ENCODE results near the gene MYO9B.

Gene MYO9B

GRCh38 chr19:17121736-17122293 lies 46.2 kb downstream of the MYO9B start:
- Histone ChIP-seq H3K4me1 (ENCODE audit: low read length) (peaks cover 27% of the 10 kb centered on the region), H3K27me3 (ENCODE audit: low read depth, low read length) (no peaks in the 10 kb centered on the region), H3K4me2 (ENCODE audit: low read length) (no peak overlapping the region), H3K9ac (ENCODE audit: low read length) (no peak overlapping the region), H2AFZ (ENCODE audit: low read depth, low read length) (no peak overlapping the region), H3K27ac (ENCODE audit: low read length) (no peak overlapping the region), H4K20me1 (ENCODE audit: insufficient read depth, low read length) (peaks cover 15% of the 10 kb centered on the region), H3K9me3 (ENCODE audit: insufficient read depth, low read length) (no peaks in the 10 kb centered on the region), H3K36me3 (replicated peaks; ENCODE audit: low read depth, low read length) (peaks cover 8% of the 10 kb centered on the region), H3K79me2 (ENCODE audit: low read length) (peaks cover 41% of the 10 kb centered on the region), H3K4me3 (ENCODE audit: low read length) (no peak overlapping the region)
- TF ChIP-seq EZH2phosphoT487 (IDR thresholded peaks at IDR 0.05; ENCODE audit: low read depth) (no peak), CTCF (IDR thresholded peaks at IDR 0.05; ENCODE audit: low read depth, low read length) (no peak)

GRCh38 chr19:17123041-17123440 lies 47.5 kb downstream of the MYO9B start:
- no peak overlapping the region for H3K9ac ChIP-seq (ENCODE audit: low read length)
- H3K9me3 ChIP-seq (ENCODE audit: insufficient read depth, low read length): no peaks in the 10 kb centered on the region
- H2AFZ ChIP-seq (ENCODE audit: low read depth, low read length): no peak overlapping the region
- H3K27ac ChIP-seq (ENCODE audit: low read length): no peak overlapping the region
- no peak overlapping the region for H3K4me2 ChIP-seq (ENCODE audit: low read length)
- peaks cover 39% of the 10 kb centered on the region for H3K79me2 ChIP-seq (ENCODE audit: low read length)
- H3K4me1 ChIP-seq (ENCODE audit: low read length): peaks cover 24% of the 10 kb centered on the region
- H4K20me1 ChIP-seq (ENCODE audit: insufficient read depth, low read length): peaks cover 7% of the 10 kb centered on the region
- H3K27me3 ChIP-seq (ENCODE audit: low read depth, low read length): no peaks in the 10 kb centered on the region
- TF ChIP-seq EZH2phosphoT487 (IDR thresholded peaks at IDR 0.05; ENCODE audit: low read depth) (no peak), CTCF (IDR thresholded peaks at IDR 0.05; ENCODE audit: low read depth, low read length) (no peak)
- no peak overlapping the region for H3K4me3 ChIP-seq (ENCODE audit: low read length)
- H3K36me3 ChIP-seq (replicated peaks; ENCODE audit: low read depth, low read length): peaks cover 12% of the 10 kb centered on the region

- H3K79me2 ChIP-seq (ENCODE audit: low read length): peaks cover 39% of the 10 kb centered on the region
- H3K9ac ChIP-seq (ENCODE audit: low read length): no peak overlapping the region
- no peak overlapping the region for H3K27ac ChIP-seq (ENCODE audit: low read length)
Observed at GRCh38 chr19:17124025-17124424, 48.4 kb downstream of the MYO9B start.

More at GRCh38 chr19:17124025-17124424, 48.4 kb downstream of the MYO9B start:
- no peak overlapping the region for H3K4me2 ChIP-seq (ENCODE audit: low read length)
- H3K36me3 ChIP-seq (replicated peaks; ENCODE audit: low read depth, low read length): peaks cover 11% of the 10 kb centered on the region
- H3K4me1 ChIP-seq (ENCODE audit: low read length): peaks cover 24% of the 10 kb centered on the region
- H3K27me3 ChIP-seq (ENCODE audit: low read depth, low read length): no peaks in the 10 kb centered on the region
- TF ChIP-seq EZH2phosphoT487 (IDR thresholded peaks at IDR 0.05; ENCODE audit: low read depth): no peak
- no peak for TF ChIP-seq CTCF (IDR thresholded peaks at IDR 0.05; ENCODE audit: low read depth, low read length)
- H3K4me3 ChIP-seq (ENCODE audit: low read length): no peak overlapping the region
- H4K20me1 ChIP-seq (ENCODE audit: insufficient read depth, low read length): peaks cover 6% of the 10 kb centered on the region
- no peak overlapping the region for H2AFZ ChIP-seq (ENCODE audit: low read depth, low read length)
- H3K9me3 ChIP-seq (ENCODE audit: insufficient read depth, low read length): no peaks in the 10 kb centered on the region

Data from OCI-LY3 (cell line).